ENCODE data around the gene SNRNP35.
"Not testable (repeated sequence)": the region's sequence is repeated elsewhere in the genome, so short reads cannot be mapped to it uniquely, and the experiment has no call there.

SNRNP35 gene

GRCh38 chr12:123472438-123472849 is 14.5 kb downstream of the SNRNP35 start:
- no peak for TF ChIP-seq CTCF (conservative IDR thresholded peaks at IDR 0.05; ENCODE audit: low read depth)
- no peak for DNase-seq (ENCODE audit: low spot score)
- ChIA-PET POLR2A (ENCODE audit: low non-redundant PET) (no interaction called here), CTCF (interaction anchor here (0.6 kb wide), 1 partner anchor 63 kb away, joined by 3 read pairs; no protein-coding TSS in a partner anchor)
- no peak overlapping the region for H3K27ac ChIP-seq

- TF ChIP-seq CTCF (conservative IDR thresholded peaks at IDR 0.05; ENCODE audit: low read depth): no peak
- POLR2A ChIA-PET (ENCODE audit: low non-redundant PET): no interaction called here
These were observed 16.7 kb downstream of the SNRNP35 start for GRCh38 chr12:123474485-123475245.

GRCh38 chr12:123475246-123475703 is 17.3 kb downstream of the SNRNP35 start:
- ChIA-PET CTCF (no interaction called here), POLR2A (ENCODE audit: low non-redundant PET) (no interaction called here)
- no peak overlapping the region for H3K27ac ChIP-seq
- DNase-seq (ENCODE audit: low spot score): no peak
- no peak for TF ChIP-seq CTCF (conservative IDR thresholded peaks at IDR 0.05; ENCODE audit: low read depth)

More at GRCh38 chr12:123474485-123475245, 16.7 kb downstream of the SNRNP35 start:
- DNase-seq (ENCODE audit: low spot score): no peak
- CTCF ChIA-PET: no interaction called here
- H3K27ac ChIP-seq: peak overlapping the region; percentile 13; the same call in 1 of the 2 replicates

- no peak for DNase-seq (ENCODE audit: low spot score)
- CTCF ChIA-PET: no interaction called here
- POLR2A ChIA-PET (ENCODE audit: low non-redundant PET): no interaction called here
- TF ChIP-seq CTCF (conservative IDR thresholded peaks at IDR 0.05; ENCODE audit: low read depth): no peak
- H3K27ac ChIP-seq: peak overlapping the region; percentile 54; the same call in 1 of the 2 replicates
These were observed 20.1 kb downstream of the SNRNP35 start for GRCh38 chr12:123478069-123478468.

GRCh38 chr12:123478762-123479161 is 20.8 kb downstream of the SNRNP35 start:
- CTCF ChIA-PET: no interaction called here
- TF ChIP-seq CTCF (conservative IDR thresholded peaks at IDR 0.05; ENCODE audit: low read depth): no peak
- POLR2A ChIA-PET (ENCODE audit: low non-redundant PET): interaction anchor here (0.6 kb wide), 1 partner anchor 20 kb away, joined by 7 read pairs; no protein-coding TSS in a partner anchor
- peak; percentile 24 for DNase-seq (ENCODE audit: low spot score)
- H3K27ac ChIP-seq: peak overlapping the region; percentile 54

- ChIA-PET POLR2A (ENCODE audit: low non-redundant PET) (interaction anchor here (0.6 kb wide), 1 partner anchor 21 kb away, joined by 7 read pairs; no protein-coding TSS in a partner anchor), CTCF (no interaction called here)
- no peak for DNase-seq (ENCODE audit: low spot score)
- no peak for TF ChIP-seq CTCF (conservative IDR thresholded peaks at IDR 0.05; ENCODE audit: low read depth)
- peak overlapping the region; percentile 54 for H3K27ac ChIP-seq
These were observed 21.7 kb downstream of the SNRNP35 start for GRCh38 chr12:123479442-123480180.

GRCh38 chr12:123481251-123481650 is 23.3 kb downstream of the SNRNP35 start:
- POLR2A ChIA-PET (ENCODE audit: low non-redundant PET); CTCF ChIA-PET; DNase-seq (ENCODE audit: low spot score): not testable (repeated sequence)
- 0 out of 2 replicates have a peak overlapping the region, but pooled peaks have one; percentile 6 for H3K27ac ChIP-seq

Data from RWPE1 (cell line).